GM10847 (cell line): ENCODE results near the gene PKNOX1.
A peak's percentile ranks its signal among the peaks of the same experiment; 100 is the strongest.

Source experiments
- POLR2A ChIP-seq: IDR thresholded peaks from 2 replicates; pipeline ENCODE4 v1.6.1; 2011; ENCODE audit not compliant: insufficient read length; ENCODE audit errors: extremely low read depth

The PKNOX1 gene

GRCh38 chr21:42973991-42974831, at the start of gene PKNOX1:
Gene PKNOX1, plus strand, starts transcription at chr21:42974562. Its CDS starts 29,820 bp downstream, at chr21:43004382.
- peak; percentile 59 for TF ChIP-seq POLR2A

DNA sequence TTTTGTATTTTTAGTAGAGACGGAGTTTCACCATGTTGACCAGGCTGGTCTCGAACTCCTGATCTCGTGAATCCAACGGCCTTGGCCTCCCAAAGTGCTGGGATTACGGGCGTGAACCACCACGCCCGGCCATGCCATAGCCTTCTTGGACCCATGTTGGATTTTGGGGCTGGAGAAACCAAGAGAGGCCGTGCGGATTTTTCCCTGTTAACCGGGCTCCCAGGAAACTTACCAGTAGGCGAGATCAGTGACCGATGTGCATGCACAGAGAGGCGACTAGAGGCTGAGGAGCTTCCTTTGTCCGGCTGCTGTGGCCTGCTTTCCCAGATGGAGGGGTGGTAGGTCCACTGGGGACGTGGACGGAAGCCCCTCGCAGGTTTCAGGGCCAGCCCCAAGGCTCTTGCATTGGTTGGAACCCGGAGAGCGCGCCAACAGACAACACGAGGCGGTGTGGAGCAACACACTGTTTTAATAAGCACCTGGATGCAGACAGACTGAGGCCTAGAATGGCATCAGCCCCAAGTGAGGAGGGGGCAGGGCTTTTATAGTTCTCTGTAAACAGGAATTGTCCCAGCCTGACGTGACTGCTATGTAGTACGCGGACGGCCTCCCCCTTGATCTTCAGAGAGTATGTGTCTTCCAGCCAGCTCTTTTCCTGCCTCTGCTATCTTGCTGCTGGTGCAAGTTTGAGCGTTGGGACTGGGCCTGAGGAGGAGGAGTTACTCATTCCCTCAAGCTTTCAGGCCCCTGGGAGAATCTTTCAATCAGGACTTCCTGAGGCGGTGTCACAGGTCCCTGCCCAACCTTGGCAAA, 49.0 kb upstream of the PKNOX1 start, which contains the start of gene ERVH48-1:
Gene ERVH48-1 (minus strand): TSS at position 517 of the 813 bp plus-strand sequence. CDS start 6,624 bp downstream, outside the sequence.
- no peak for TF ChIP-seq POLR2A

DNA sequence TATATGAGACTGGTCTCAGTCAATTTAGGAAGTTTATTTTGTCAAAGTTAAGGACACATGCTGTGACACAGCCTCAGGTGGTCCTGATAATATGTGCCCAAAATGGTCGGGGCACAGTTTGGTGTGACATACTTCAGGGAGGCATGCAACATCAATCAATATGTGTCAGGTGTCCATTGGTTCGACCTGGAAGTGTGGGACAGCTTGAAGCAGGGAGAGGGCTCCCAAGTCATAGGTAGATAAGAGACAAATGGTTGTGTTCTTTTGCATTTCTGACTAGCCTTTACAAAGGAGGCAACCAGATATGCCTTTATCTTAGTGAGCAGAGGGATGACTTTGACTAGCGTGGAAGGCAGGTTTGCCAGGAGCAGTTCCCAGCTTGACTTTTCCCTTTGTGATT, 44.4 kb upstream of the PKNOX1 start:
- TF ChIP-seq POLR2A: no peak

- TF ChIP-seq POLR2A: no peak
Observed at GRCh38 chr21:42931560-42932235, 42.7 kb upstream of the PKNOX1 start.

- no peak for TF ChIP-seq POLR2A
Observed at GRCh38 chr21:42937960-42938605, 36.3 kb upstream of the PKNOX1 start.

GRCh38 chr21:42939582-42940413, 34.6 kb upstream of the PKNOX1 start:
- TF ChIP-seq POLR2A: no peak

DNA sequence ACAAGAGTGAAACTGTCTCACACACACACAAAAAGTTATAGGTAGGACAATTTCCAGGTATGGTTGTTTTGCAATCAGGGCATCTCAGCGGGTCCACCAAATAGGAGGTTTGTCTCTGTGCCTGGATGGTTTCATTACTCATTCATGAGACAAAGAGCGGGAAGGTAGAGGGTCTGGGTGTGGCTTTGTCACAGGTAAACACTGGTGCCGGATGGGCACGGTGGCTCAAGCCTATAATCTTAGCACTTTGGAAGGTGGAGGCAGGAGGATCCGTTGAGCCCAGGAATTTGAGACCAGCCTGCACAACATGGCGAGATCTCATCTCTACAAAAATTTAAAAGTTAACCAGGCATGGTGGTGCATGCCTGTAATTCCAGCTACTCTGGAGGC, 32.7 kb upstream of the PKNOX1 start:
- no peak for TF ChIP-seq POLR2A

- no peak for TF ChIP-seq POLR2A
Observed at GRCh38 chr21:42942244-42942643, 32.1 kb upstream of the PKNOX1 start.

- no peak for TF ChIP-seq POLR2A
Observed at GRCh38 chr21:42956824-42957630, 17.3 kb upstream of the PKNOX1 start.

- TF ChIP-seq POLR2A: no peak
Observed at GRCh38 chr21:42959728-42960127, 14.6 kb upstream of the PKNOX1 start.

- TF ChIP-seq POLR2A: no peak
Observed at GRCh38 chr21:42962380-42963007, 11.9 kb upstream of the PKNOX1 start.

- no peak for TF ChIP-seq POLR2A
Observed at GRCh38 chr21:42964086-42964485, 10.3 kb upstream of the PKNOX1 start.

DNA sequence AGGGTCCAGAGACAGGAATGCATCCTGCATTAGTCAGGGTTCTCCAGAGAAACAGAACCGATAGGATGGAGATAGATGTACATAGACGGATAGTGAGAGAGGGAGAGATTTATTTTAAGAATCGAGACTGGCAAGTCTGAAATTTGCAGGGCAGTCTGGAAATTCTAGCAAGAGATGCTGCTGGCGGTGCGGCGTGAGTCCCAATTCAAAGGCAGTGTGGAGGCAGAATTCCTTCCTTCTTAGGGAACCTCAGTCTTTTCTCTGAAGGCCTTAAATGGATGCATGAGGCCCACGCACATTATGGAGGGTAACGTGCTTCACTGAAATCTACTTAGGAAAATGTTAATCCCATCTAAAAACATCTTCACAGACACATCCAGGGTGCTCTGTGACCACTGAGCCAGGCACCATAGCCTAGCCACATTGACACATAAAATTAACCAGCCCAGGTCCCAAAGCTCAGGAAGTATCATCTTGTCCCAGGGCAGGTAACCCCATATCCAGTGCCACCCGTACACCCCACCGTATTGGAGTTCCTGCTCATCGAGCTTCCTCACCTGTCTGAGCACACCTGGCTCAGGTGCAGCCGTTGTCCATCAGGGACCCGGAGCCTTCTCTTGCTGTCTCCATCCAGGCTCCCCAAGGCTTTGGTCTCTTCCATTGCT, 9.7 kb upstream of the PKNOX1 start:
- no peak for TF ChIP-seq POLR2A

- TF ChIP-seq POLR2A: no peak
Observed at GRCh38 chr21:42965211-42965560, 9.2 kb upstream of the PKNOX1 start.
